DMS53 (cell line): ENCODE results near the gene COMMD7.
"Not testable (repeated sequence)": the region's sequence is repeated elsewhere in the genome, so short reads cannot be mapped to it uniquely, and the experiment has no call there.

Experiments used
- DNase-seq: peaks from one replicate; lab custom pipeline; 2025; lab: John Stamatoyannopoulos, UW

The COMMD7 gene

DNA sequence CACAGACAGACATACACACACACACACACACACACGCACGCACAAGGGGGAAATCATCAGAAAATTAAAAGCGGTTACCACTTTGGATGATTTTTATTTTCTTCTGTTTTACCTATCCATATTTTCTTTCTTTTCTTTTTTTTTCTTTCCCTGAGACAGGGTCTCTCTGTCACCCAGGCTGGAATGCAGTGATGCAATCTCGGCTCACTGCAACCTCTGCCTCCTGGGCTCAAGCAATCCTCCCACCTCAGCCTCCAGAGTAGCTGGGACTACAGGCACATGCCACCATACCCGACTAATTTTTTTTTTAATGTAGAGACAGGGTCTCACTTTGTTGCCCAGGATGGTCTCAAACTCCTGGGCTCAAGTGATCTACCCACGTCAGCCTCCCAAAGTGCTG lies 14.8 kb downstream of the COMMD7 start:
- DNase-seq: not testable (repeated sequence)

DNA sequence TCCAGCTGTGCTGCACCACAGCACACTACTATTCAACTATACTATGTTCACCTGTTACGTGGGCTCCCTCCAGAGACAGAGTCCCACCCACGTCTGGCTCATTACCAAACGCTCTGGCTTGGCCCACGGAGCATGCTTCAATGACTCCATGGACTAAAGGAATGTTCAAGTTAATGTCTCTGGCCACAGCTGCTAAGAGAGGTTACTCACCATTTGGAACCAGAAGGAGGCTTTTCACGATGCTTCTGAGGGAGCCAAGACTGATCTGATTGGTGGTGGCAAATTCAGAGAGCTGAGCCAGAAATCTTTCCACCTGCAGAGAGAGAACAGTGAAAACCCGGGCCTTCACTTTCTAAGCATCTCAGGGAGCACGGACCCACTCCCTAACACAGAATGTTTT lies 15.6 kb downstream of the COMMD7 start:
- DNase-seq: no peak

DNA sequence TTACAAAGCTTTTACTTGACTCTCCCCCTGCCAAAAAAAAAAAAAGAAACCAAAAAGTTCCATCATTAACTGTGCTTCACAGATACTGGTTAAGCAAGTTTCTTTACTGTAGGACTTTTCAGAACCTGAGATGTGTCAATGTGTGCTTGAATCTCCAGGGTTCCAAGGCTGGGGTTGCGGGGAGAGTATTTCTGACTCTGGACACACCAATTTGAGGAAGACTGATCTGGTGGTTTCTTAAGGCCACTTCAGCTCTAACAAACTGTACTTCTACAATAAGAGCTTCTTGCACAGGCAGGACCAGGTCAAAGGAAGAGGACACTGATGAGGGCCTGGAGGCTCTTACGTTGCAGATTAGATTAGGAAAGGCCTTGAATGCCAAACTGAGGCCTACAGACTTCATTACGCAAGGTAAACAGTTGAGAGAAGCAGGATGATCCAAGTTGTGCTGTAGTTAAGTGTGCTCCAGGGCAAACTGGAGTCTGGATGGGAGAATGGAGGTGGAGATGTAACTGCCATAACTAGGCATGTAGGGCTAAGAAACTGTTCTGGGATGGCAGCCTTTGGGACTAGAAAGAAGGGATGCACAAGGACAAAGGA lies 24.4 kb downstream of the COMMD7 start:
- DNase-seq: no peak

- DNase-seq: no peak
Observed at GRCh38 chr20:32711346-32711745, 31.9 kb downstream of the COMMD7 start.

- DNase-seq: no peak
Observed at GRCh38 chr20:32709632-32710121, 33.6 kb downstream of the COMMD7 start.

DNA sequence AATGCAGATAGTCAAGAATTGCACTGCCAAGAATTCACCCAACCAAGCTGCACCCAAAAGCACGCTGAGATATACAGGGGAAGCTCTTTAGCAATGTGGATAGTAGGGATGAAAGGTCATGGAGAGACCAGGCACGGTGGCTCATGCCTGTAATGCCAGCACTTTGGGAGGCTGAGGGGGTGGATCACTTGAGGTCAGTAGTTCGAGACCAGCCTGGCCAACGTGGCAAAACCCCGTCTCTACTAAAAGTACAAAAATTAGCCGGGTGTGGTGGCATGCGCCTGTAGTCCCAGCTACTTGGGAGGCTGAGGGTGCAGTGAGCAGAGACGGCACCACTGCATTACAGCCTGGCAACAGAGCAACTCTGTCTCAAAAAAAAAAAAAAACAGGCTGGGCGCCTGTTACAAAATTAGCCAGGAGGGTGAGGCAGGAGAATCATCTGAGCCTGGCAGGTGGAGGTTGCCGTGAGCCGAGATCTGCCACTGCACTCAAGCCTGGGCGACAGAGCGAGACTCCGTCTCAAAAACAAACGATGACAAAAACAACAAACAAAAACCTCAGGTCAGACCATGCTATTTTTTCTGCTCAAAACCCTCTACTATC lies 34.1 kb downstream of the COMMD7 start:
- peak; percentile 59 for DNase-seq

GRCh38 chr20:32707691-32708581 lies 35.3 kb downstream of the COMMD7 start:
- no peak for DNase-seq

DNA sequence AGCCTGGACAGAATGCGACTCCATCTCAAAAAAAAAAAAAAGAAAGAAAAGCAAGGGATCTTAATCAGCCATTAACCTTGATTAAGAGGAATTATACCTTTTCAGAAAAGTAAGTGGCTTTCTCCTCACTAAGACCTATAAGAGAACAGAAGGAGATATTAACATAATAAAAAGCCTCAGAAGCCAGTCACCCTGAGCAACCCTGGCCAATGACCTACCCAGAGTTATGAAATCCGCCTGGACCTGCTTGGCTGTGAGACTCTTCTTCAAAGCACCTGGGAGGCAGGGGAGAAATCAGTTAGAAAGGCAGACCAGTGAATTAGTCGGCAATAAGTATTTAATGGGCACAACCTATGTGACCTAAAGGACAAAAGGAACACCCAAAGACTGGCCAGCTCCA lies 36.8 kb downstream of the COMMD7 start:
- DNase-seq: no peak

DNA sequence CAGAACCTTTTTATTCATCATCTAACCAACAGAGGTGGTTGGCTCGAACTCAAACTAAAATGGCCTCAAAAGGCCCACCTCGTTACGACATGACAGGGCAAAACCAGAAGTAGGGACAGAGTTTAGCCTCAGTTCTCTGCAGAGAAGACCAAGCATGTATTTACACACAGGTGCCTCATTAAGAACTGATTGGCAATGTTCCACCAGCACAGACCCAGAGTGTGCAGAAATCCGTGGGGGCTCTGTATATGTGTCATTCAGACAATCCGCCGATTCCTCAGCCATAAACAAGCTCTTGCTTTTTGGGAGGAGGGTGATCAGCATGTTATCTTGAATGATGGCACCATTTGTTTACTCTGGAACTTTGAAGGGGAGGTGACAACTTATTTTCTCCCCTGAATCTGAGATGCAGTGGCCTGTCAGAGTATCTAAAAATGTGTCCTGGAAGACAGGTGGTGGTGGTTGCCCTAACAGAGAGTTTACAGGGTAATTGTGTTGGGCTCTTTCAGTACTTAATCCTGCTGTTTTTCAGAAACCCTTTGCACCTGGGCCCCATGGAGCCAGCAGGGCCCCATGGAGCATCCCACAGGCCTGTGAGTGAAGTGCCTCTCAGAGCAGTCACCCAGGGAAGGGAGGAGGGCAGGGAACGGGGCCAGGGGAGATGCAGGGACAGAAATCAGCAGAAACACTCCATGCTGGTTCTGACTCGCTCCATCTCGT lies 40.4 kb downstream of the COMMD7 start:
- DNase-seq: peak; percentile 55

DNA sequence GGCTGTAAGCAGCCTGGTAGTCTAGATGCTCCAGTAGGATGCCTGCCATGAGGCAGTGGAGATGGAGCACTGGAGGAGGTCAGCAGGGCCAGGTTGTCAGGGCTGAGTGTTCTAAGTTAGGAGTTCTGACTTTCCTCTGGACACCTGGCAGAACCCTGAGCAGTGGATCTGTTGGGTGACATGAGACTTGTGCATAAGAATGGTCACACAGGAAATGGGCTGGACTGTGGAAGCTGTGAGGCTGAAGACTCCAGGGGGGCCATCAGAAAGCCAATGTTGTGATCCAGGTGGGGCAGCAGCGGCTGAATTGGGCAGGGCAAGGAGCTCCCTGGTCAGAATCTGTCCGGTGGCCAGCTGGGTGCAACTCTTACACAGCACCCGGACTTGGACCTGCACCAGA lies 45.7 kb downstream of the COMMD7 start:
- DNase-seq: no peak

GRCh38 chr20:32695089-32695488 lies 48.2 kb downstream of the COMMD7 start:
- DNase-seq: no peak

- DNase-seq: not testable (repeated sequence)
Observed at GRCh38 chr20:32688966-32689365, 54.3 kb downstream of the COMMD7 start.

DNA sequence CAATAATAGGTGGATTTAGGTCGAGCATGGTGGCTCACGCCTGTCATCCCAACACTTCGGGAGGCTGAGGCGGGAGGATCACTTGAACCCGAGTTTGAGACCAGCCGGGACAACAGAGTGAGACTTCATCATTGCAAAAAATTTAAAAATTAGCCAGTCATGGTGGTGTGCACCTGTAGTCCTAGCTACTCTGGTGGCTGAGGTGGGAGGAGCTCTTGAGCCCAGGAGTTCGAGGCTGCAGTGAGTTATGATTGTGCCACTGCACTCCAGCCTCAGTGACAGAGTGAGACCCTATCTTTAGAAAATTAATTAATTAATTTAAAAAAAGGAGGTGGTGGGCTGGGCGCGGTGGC lies 56.1 kb downstream of the COMMD7 start:
- DNase-seq: no peak

DNA sequence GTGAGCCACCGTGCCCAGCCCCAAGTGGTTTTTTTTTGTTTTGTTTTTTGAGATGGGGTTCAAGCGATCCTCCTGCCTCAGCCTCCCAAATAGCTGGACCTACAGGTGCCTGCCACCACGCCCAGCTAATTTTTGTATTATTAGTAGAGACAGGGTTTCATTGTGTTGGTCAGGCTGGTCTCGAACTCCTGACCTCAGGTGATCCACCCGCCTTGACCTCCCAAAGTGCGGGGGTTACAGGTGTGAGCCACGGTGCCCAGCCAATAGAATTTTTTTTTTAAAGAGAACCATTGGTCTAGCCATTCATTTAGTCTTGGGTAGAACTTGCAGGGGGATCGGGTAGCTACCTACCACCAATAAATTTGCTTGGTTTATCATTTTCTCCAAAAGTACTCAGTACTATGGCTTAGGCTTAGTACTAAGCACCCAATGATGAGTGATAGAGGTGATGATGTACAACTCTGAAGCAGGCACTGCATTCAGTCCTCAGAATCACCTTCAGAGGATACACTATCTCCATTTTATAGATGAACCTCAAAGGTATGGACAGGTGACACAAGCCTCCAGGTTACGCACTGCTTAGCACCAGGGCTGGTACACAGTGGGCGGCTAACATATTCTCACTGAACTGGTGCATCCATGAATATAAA lies 56.6 kb downstream of the COMMD7 start:
- DNase-seq: no peak

DNA sequence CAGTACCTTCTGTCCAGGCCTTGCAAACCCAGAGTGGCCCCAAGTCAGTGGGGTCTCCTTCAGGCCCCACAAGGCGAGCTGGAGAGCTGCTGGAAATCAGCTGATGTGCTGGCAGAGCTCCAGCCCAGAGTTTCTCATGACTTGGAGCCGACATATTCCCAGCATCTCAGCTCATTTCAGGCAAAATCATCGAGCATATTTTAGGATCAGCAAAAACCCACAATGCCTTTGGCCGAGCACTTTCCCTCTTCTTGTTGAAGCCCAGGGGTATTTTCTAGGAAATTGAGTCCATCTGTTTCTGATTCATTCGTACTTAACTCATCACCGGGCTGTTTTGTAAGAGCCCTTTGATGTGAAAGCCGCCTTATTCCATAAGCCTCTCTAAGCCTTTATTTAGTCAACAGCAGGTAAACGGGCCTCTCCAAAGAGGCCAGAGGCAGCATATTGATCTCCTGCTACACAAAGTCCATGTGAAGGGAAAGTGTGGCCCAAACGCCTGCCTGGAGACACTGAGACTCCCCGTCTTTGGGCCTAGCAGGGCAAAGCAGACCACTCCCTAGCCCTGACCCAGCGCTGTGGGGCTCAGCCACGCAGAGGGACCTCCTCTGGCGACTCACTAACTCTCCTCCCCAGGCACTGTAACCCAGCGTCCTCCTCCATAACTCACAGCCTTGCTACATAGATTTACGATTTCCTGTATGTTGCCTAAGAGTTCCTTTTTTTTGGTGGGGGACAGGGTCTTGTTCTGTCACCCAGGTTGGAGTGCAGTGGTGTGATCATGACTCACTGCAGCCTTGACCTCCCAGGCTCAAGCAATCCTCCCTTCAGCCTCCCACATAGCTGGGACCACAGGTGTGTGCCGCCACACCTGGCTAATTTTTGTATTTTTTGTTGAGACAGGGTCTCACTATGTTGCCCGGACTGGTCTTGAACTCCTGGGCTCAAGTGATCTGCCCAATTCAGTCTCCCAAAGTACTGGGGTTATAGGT lies 57.4 kb downstream of the COMMD7 start:
- peak; percentile 88 for DNase-seq

DNA sequence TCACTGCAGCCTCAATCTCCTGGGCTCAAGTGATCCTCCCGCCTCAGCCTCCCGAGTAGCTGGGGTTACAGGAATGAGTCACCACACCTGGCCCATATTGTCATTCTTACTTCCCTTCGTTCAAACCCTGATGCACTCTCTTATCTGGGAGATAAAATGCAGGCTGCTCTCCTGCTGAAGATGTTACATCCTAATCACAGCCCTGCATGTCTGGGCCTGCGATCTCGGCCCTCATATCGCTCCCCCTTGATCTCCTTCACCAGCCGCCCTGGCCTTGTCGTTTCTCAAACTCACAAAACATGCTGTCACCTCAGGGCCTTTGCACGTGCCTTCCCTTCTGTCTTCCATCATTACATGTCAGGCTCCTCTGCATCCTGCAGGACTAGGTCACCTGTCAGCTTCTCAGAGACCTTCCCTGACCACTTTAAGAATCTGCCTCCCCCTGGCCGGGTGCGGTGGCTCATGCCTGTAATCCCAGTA lies 60.7 kb downstream of the COMMD7 start:
- peak; percentile 45 for DNase-seq

DNA sequence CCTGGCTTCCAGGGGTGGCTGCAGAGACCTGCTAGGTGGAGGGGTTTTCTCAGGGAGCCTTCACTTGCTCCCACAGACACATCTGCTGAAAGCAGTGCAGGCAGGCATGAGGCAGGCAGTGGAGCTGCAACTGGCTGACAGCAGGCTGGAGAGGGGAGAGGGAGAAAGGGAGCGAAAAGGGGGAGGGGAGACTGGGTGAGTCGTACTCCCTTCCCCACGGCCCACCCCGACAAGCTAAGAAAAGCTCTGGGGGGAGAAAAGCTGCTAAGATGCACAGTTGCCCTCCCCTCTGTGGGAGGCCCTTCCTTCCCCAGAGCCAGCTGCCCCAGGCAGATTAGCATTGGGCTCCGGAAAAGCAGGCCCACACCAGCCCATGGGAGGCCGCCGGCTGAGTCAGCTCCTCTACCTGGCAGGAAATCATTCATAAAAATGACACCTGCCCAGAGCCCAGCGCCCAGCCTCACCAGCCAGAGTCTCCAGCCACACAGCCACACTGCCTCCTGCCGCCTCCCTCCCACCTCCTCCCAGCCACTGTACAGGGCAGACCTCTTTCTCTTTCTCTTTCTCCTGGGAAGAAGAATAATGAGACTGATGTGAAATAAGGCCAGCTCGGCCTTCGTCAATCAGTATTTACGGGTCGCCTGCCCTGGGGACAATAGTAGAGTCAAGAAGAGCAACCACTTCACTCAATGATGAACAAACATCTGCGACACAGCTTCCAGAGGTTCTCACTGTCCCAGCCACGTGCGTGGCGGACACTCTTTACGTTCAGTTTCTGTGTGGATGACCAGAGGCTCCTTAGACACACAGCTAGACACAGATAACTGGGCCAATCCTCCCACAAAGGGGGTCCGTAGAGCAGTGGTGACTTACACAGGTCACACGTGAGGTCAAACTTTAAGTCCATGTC lies 61.8 kb downstream of the COMMD7 start:
- peak; percentile 96 for DNase-seq

DNA sequence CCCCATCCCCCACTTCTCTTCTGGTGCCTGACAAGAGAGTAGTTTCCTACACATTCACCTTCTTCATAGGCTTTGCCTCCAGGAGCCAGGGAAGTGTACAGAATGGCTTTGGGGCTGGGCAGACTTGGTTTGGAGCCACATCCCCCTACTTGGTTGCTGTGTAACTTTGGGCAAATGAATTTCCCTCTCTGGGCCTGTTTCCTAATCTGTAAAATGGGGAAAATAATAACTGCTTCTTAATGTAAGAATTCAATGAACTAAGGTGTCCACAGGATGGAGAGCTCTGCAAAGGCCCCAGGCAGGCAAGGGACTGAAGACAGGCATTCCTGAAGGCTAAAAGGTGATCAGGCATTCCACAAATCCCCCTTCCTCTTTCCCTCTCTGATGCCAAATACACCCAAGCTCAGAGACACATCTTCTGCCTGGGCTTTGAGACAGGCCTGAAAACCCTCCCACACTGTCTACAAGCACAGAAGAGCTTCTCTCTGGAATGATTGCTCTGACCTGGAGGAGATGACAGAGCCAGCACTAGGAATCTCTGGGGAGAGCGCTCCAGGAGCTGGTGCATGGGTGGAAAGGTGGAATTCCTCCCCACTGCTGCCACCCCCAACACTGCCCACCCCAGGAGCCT lies 62.6 kb downstream of the COMMD7 start:
- peak; percentile 64 for DNase-seq

DNA sequence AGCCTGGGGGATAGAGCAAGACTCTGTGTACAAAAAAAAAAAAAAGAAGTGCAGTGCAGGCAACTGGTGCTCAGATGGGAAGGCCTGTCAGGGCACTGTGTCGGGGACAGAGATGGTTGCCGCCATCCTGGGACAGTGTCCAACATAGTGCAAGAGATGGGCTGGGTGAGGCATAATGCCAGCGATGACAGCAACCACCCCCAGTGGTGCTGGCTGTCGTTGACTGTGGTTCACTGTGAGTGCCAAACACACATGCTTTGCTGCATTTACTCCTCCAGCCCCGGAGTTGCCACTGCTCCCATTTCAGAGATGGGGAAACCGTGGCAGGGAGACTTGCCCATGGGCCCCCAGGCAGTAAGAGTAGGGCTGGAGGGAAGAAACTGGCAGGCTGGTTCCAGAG lies 64.3 kb downstream of the COMMD7 start:
- no peak for DNase-seq
